RPMI7951 (cell line): Measurements from ENCODE around the gene OR1E1. TPM values are rescaled to one million over a fixed set of nuclear protein-coding genes. Genes with fewer than 3 reads are reported as not detected.
"Not testable (repeated sequence)": the region's sequence is repeated elsewhere in the genome, so short reads cannot be mapped to it uniquely, and the experiment has no call there.

Source experiments
- DNase-seq: peaks from one replicate; pipeline ENCODE4 v3.0.0-alpha.2; 2012; ENCODE audit warnings: low read depth
- total RNA-seq: library from RNA; depleted of rRNA; stranded (reverse); fragments of >200 nt; shearing (Covaris generic); gene quantifications from 2 replicates; pipeline ENCODE4 v1.2.3, GENCODE V29; 2014; rRNA removed

OR1E1 gene
- total RNA-seq: not detected in 2 replicates

DNA sequence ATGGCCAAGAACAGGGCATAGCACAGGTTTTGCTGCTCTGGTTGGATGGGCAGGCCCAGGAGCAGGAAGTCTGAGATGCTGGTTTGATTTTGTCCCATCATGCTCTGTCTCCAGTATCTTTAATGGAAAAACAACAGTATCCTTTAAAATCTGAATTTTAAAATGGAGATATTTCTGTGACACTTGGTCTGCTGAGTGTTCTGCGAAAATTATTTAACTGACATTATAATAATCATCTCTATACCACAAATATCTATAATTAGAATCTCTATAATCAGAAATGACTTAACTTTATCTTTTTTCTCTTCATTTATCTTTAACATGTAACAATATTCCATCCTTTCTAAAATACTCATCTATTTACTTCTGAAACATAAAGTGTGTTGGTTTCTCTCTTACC, at the start of gene OR1E1:
TSS of gene OR1E1 (minus strand) at position 101 of the 400 bp plus-strand sequence. CDS start at position 101, 0 bp downstream.
- DNase-seq: no peak

DNA sequence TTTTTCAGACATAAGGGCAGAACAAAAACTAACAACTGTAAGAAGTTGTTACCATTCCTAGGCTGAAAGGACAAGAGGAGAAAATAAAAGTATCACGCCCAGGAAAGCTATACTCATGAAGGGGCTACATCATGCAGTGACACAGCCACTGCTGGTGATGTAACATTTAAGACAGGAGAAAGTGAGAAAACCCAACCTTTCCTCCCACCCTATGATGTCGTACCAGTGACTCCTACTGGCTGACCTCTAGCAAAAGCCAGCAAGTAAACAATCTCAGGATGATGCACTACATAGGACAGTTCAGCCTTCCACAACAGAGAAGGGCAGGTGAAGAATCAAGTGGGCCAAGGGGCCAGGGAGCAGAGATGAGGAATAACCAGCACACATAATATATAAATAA, 49.4 kb upstream of the OR1E1 start:
- peak; percentile 9 for DNase-seq

DNA sequence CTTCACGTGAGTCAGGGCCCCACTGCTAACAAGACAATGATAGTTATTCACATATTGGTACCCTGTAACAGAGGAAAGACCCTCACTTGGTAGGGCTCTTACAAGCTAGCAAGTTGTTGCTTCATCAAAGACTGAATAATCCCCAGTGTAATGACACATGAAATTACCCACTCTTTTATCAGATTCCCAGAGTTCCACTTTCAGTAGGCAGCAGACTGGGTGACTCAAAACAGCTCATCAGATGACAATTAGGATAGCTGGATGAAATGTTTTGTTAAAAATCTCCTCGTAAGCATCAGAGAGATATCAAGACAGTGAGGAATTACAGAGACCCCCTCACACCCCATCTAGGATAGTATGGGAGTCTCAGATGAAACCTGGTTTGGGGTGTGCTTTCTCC, 42.2 kb upstream of the OR1E1 start:
- no peak for DNase-seq

DNA sequence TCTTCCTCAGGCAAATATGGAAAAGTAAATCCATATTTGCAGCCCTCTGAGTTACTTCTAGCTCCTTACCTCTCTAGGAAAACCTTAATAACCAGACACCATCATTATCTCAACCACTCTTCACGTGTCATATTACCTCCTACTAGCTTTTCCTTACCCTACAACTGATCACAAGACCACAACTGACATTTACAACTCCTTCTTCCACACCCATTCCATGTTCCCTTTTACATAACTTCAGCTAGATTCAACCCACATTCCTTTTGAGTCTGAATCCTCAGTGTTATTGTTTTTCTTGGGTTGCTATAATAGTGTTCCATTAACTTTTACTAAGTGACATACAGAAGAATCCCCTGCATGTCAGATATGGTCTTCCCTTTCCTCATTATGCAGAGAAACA, 40.2 kb upstream of the OR1E1 start:
- DNase-seq: no peak

- no peak for DNase-seq
Measured at GRCh38 chr17:3433741-3434140, 35.5 kb upstream of the OR1E1 start, which contains the start of gene OR1E2. Gene OR1E2, minus strand, starts transcription at chr17:3433841. Its CDS starts 0 bp downstream, at chr17:3433841.

DNA sequence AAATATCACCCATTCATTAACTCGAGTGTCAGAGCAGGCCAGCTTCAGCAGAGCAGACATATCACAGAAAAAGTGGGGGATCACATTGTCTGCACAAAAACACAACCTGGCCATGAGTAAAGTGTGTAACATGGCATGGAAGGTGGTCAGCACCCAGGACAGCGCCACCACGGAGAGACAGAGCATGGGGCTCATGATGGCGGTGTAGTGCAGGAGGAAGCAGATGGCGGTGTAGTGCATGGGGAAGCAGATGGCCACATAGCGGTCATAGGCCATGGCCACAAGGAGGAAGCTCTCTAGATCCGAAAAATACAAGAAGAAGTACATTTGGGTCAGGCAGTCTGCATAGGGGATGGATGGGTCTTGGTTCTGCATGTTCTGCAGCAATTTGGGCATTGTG, 35.0 kb upstream of the OR1E1 start:
- DNase-seq: peak; percentile 5

- DNase-seq: no peak
Measured at GRCh38 chr17:3418222-3418621, 20.0 kb upstream of the OR1E1 start.

DNA sequence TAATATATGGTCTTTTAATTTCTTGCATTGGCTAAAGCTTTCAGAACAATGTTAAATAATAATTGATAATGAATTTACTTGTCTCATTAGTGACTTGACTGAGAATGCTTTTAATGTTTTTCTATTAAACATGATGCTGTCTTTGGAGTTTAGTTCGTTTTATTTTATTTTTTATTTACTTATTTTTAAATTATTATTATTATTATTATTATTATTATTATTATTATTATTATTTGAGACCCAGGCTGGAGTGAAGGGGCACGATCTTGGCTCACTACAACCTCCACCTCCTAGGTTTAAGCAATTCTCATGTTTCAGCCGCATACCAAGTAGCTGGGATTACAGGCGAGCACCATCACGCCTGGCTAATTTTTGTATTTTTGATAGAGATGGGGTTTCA, 17.4 kb upstream of the OR1E1 start:
- no peak for DNase-seq

- not testable (repeated sequence) for DNase-seq
Measured at GRCh38 chr17:3412216-3412615, 14.0 kb upstream of the OR1E1 start.

DNA sequence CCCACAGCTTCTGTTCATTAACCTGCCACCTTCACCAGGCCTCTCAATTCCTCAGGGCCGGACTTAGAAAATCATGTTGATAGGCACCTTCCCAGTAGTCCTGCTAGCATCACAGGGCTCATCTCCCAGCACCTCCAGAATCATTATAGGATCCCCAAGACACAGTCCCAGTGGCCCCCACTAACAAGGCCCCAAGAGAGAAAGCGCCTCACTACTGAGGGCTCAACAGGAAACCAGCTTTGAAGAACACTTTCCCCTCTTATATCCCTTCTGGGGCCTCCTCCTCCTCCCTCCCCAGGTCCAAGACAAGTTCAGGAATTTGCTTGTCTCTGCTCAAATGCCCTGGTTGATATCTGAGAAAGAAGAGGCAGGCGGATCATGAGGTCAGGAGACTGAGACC, 12.9 kb upstream of the OR1E1 start, which contains the start of gene OR3A3:
TSS of gene OR3A3 (plus strand) at position 301 of the 400 bp plus-strand sequence.
- no peak for DNase-seq

DNA sequence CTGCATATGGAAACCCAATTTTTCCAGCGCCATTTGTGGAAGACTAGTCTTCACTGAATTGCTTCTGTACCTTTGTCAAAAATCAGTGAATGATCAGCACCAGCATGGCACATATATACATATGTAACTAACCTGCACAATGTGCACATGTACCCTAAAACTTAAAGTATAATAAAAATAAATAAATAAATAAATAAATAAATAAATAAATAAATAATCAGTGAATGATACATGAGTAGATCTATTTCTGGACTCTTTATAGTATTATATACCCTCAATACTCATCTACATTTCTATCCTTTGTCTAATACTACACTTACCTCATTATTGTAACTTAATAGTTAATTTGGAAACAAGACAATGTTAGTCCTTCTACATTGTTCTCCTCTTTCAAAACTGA, 5.6 kb upstream of the OR1E1 start:
- not testable (repeated sequence) for DNase-seq

DNA sequence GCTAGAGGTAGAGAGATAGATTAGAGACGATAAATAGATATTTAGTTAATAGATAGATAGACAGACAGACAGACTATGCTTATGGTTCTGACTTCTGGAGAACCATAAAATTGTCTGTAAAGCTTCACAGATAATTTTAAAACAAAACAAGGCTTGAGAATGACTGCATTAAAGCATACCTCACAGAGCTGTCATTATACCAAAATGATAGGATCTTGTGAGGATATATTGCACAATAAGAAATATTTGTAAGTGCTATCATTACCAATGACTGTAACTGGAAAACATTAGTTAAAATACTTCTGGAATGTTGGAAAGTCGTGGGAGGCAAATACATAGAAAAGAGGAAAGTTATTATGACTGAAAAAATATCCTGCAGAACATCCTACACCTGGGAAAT, 3.6 kb upstream of the OR1E1 start:
- DNase-seq: no peak

GRCh38 chr17:3400055-3400454, 1.8 kb upstream of the OR1E1 start:
- DNase-seq: no peak

DNA sequence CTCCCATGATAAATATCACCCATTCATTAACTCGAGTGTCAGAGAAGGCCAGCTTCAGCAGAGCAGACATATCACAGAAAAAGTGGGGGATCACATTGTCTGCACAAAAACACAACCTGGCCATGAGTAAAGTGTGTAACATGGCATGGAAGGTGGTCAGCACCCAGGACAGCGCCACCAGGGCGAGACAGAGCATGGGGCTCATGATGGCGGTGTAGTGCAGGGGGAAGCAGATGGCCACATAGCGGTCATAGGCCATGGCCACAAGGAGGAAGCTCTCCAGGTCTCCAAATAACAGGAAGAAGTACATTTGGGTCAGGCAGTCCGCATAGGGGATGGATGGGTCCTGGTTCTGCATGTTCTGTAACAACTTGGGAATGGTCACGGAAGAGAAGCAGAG, 409 bp downstream of the OR1E1 start:
- DNase-seq: not testable (repeated sequence)

DNA sequence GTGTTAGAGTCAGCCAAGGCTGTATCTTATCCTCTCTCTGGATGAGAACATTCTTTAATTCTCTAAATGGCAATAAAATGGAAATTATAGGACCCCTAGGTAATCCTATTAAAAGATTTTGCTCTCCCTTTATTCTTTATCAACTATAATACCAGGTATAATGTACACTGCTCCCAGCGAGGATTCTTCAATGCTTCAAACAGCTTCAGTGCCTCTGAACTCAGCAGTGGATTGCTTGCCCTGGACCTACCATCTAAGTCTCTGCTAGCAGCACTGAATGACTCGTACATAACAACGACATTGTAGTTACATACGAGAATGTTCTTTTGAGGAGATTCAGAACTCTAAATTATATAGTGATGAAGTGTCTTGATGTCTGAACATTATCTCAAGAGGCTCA, 8.4 kb downstream of the OR1E1 start:
- no peak for DNase-seq

GRCh38 chr17:3385869-3386816, 12.1 kb downstream of the OR1E1 start, which contains the start of gene OR3A2:
Gene OR3A2, minus strand, starts transcription at chr17:3386308.
- DNase-seq: no peak

DNA sequence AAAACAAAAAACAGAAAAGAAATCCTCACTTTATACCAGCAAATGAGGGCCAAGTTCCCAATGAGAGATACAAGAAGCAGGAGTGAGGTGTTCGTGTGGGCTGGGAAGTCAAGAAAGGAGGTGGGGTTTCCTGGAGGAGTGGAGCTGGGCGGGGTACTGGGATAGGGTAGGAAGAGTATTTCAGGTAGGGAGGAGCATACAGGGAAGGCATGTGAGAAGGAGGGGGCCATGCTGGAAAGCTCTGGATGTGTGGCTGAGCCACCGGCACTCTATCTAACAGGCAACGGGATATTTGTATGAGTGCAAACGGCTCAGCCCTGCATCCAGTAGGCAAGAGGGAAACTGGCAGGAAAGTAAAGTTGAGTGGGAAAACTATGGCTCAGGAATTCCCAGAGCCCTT, 16.3 kb downstream of the OR1E1 start:
- no peak for DNase-seq

GRCh38 chr17:3378321-3378720, 19.9 kb downstream of the OR1E1 start:
- DNase-seq: no peak

- DNase-seq: not testable (repeated sequence)
Measured at GRCh38 chr17:3371167-3371566, 27.0 kb downstream of the OR1E1 start.
